NCI-H345 treated with DMSO at 0.1 percent for 48 hours (cell line): ENCODE results near the gene DNAJB13.
A peak's percentile ranks its signal among the peaks of the same experiment; 100 is the strongest.
"Not testable (repeated sequence)": the region's sequence is repeated elsewhere in the genome, so short reads cannot be mapped to it uniquely, and the experiment has no call there.

Source experiments
- DNase-seq: peaks from one replicate; lab custom pipeline; 2025; ENCODE audit not compliant: unreplicated experiment; lab: John Stamatoyannopoulos, UW

The DNAJB13 gene

DNA sequence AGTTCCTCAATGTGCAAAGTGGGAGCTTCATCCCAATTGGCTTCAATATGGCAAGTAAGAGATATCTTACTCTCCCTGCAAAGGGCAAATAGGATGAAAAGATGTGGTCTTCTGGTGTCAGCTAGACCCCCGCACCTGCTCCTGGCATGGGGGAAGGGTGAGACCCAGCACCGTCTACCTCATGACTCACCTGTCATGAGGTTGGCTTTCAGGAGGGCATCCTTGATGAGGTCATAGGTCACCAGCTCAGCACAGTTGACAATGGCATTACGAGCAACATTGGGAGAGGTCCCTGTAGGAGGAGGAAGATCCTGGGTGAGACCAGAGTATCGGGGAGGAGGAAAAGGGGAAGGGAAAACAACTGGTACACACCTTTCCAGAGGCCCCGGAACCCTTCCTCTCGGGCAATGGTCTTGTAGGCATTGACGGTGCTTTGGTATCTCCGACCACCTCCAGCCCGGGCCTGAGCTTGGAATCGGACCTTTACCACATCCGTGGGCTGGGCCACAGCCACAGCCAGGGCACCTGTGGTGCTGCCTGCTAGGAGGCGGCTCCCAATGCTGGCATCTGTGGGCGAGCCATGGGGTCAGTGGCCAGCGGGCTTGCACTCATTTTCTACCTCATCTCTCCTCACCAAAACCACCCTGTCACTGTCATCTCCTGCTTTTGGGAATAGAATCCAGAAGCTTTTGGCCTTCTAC, 25.8 kb downstream of the DNAJB13 start:
- DNase-seq, result no peak

DNA sequence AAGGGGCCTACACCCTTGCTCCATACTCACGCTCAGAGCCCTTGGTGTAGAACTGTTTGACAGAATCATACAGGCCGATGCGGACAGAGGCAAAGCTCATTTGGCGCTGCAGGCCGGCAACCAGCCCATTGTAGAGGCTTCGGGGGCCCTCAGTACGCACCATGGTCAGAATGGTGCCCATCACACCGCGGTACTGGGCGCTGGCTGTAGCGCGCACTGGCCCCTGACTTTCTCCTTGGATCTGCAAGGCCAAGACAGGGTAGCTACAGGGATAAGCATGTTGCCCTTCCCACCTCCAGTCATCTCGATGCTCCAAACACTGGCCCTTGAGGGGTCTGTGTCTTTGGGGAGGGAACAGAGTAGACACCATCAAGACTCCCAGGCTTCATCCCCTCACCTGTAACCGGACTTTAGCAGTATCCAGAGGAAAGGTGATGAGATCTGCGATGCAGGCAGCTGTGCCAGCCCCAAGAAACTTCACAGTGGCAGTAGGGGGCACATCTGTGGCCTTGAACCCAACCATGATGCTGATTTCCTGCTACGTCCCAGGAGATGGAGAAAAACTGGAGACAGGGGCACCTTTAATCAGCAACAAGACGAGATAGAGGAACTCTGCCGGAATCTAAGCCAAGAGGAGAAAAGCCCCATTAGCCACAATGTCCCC, 27.2 kb downstream of the DNAJB13 start:
- DNase-seq, result no peak

DNA sequence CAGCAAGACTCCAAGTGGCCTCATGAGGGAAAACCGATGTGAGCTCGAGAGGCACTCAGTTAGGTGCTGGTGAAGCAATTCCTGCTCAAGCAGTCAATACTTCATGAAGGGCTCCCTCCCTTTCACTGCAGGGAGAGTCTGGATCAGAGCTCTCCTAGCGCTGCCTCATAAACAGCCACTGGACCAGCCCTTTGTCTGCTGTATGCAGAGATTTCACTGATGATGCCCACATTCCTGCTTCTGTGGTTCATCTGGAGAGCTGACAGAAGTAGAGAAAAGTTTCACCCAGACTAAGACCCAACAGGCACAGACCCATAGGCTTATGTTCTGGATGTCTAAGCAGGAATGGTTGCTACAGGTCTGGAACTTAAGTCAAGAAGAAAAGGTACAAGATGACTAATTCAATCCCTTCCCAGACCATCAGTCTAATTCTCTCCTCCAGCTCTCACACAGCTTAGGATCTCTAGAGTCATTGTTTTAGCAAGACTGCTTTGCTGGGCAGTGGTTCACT, 27.8 kb downstream of the DNAJB13 start:
- DNase-seq, result no peak

DNA sequence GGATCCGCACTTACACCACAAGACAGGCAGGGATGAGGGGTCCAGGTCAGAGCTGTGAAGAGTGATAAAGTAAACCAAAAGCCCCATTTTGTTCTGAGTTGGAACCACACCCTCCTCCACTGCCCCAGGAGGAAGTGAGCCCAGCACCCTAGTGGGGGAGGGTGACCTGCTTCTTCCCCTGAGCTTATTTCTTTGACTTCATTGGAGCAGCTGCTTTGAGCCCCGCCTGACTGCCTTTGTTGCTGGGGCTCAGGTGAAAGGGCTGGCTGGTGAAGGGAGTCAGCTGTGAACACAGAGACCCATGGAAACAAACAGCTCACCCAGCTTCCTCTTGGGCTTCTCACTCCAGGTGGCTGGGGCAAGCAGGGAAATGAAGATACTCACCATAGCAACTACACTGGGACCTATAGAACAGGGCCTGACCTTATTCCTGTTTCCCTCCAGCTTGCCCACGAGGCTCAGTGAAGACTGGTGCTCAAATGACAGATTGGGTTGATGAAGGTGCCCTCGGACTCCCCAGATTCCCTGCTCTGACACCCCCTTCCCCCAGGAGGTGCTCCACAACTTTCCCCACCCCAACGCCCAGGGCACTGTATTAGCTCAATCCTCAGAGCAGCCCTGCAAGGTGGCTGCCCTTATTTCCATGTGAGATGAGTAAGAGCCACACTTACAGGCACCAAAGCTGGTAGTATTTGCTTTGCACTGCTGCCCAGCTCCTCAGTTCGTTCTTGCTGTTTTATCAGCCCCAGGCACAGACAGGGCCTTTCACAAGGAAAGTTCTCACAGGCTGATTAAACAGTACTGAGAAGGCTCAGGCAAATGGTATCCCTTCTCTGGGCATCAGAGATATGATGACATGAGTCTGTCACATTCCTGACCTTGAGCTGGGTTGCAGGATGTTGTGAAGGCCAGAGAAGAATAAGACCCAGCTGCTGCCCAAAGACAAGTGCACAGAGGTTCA, 29.5 kb downstream of the DNAJB13 start:
- peak; percentile 47 for DNase-seq

DNA sequence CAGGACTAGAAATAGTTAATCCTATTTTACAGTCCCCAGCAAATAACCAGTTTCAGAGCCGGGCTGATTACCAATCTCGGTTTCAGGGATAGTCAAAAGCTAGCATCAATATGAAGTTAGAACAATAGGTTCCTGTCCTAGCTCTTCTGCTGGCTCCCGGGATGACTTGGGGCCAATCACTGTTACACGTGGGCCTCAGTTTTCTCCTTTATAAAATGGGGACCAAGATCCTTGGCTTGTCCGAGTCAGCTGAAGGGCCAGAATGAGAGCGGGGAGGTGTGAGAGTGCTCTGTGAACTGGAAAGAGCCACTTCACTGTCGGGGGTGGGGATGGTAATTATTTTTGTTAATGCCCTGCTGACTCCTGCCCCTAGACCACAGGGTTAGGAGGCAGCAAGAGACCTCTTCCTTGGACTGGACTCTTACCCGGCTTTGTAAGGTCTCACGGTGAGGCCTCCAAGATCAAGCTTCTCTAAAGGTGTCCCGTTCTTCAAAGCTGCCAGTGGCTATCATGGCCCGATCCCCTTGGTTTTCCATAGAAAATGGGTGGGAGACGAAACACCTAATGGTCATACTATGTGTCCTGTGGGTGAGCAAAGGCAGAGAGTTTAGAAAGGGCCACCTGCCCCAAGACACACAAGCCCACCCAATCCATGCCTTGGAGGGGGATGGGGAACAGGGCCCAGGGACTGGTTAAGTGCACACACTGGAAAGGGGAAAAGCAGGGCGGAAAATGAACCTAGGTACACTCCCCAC, 30.4 kb downstream of the DNAJB13 start:
- no peak for DNase-seq

DNA sequence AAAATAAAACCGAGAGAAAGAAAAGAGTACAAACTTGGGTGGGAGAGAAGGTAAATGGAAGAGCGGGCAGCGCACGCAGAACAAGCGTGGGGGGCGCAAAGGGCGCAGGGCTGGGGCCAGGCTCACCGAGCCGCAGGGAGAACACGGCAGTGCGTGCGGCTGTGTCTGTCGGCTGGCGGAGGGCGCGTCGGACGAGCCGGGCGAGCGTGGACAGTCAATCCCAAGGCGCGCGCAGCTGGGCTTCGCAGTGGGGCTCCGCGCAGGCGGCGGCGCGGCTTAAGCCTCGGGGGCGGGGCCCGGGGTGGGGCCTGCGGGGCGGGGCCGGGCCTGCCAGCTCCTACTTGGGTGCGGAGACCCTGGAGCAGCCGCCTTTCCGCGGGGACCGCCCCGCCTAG, 31.8 kb downstream of the DNAJB13 start, which contains the start of gene UCP2:
Gene UCP2 (minus strand): TSS at position 249 of the 395 bp plus-strand sequence. CDS start 4,465 bp downstream, outside the sequence.
- peak; percentile 79 for DNase-seq

DNA sequence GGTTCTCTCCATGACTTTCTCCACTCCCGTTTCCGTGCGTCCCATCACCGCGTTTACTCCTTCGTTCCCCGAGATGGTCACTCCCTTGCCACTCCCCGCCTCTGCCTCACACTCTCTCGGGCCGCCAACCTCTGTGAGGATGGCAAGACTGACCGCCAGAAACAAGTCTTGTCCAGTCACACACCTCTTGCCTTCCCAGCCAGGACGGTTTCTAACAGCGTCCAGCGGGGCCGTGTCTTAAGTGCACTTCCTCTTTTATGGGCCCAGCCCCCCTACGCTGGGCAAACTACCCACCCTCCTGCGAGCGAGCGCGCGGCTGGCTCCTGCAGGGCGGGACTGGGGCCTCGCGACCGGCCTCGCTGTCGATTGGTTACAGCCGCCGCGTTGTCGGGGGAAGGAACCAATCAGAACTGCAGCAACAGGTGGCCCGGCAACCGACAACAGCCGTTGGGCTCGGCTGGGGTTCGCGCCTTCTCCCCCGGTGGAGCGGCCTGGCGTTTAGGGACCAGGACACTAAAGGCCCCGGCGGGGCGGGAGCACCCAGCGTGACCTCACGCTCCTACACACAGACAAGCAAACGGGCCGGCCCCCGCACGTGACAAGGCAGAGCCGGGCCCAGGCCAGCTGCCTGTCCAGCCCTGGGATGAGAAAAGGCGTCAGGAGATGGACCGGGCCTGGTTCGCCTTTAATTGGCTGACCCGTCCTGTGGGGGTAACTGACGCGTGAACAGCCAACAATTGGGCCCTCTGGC, 32.3 kb downstream of the DNAJB13 start:
- peak; percentile 91 for DNase-seq

DNA sequence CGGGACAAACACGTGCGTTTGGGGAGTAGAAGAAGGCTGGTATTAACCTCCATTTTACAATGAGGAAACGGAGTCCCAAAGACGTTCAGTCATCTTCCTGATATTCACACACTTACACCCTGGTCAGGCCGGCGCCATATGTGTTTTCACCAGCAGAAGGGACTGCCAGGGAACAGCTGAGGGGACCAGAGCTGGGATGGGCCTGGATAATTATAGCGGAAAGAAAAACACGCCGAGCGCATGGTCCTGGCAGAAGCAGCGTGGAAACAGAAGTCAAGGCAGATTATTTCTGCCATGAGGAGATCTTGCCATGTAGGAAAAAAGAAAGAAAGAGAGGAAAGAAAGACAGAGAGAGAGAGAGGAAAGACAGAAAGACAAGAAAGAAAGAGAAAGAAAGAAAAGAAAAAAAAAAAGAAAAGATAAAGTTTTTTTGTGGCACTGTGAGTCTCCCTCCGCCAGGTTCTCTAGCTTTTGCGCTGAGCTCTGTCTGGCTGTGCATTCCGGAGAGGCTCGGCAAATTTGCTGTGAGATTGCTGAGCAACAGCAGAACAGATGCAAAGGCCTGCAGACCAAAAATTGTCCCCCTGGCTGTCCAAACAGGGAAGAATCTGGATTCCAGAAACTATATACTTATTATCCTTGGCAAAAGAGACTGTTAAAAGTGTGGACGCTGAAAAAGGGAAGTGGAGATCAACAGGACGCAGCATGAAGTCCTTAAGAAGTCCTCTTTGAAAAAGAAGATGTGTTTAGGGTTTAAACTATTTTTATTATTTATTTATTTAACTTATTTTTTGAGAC, 33.1 kb downstream of the DNAJB13 start:
- DNase-seq, result no peak

DNA sequence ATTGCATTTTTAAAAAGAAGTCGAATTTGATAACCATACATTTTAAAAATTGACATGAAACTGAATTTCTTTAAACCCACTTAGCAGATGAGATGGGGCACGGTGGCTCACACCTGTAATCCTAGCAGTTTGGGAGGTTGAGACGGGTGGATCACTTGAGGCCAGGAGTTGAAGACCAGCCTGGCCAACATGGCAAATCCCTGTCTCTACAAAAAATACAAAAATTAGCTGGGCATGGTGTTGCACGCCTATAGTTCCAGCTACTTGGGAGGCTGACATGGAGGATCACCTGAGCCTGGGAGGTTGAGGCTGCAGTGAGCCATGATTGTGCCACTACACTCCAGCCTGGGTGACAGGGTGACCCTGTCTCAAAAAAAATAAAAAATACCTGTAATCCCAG, 34.8 kb downstream of the DNAJB13 start:
- not testable (repeated sequence) for DNase-seq

DNA sequence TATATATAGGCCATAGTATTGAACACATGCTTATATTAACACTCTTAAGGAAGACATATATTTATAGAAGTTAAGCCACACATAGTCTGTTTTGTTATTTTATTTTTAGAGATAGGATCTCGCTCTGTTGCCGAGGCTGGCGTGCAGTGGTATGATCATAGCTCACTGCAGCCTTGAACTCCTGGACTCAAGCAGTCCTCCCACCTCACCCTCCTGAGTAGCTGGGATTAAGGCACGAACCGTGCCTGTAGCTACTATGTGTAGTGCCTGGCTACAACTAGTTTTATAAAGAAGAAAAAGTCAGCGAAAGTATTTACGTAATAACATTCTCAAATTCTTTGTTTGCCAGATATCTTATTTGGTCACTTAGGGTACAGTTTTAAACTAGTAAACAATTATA, 37.4 kb downstream of the DNAJB13 start:
- no peak for DNase-seq

DNA sequence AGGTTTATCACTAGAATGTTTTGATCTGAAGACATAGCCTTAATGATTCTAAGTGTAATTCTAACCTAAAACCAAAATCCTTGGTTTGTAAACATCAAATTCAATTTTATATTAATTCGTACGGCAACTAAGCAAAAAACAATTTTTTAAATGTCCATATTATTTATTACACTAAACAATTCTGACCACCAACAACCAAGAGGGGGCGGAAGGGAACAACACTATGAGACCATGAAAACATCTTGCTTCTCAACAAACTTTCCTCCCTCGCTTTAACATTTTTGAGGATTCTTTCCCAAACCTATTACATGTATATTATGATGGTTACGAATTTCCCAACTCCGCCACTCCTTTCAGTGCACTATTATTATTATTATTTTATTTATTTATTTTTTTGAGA, 38.3 kb downstream of the DNAJB13 start:
- no peak for DNase-seq

DNA sequence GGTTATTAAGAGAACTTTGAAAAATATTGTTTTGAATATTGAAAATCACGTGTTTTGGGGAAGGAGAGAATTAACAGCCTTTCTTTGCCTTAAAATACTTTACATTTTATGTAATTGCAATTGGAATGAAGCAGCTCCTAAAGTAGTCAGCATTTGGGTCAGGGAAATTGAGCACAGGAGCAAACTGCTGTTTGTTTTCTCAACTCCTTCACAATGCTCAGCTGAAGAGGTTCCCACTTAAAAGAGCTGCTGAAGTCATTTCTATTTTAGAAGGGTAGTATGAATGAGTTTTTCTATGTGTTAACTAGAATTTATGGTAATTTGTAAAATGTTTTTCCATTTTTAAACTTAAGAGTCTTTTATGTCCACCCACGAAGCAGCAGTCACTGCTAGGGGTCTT, 39.9 kb downstream of the DNAJB13 start:
- DNase-seq, result peak; percentile 18

DNA sequence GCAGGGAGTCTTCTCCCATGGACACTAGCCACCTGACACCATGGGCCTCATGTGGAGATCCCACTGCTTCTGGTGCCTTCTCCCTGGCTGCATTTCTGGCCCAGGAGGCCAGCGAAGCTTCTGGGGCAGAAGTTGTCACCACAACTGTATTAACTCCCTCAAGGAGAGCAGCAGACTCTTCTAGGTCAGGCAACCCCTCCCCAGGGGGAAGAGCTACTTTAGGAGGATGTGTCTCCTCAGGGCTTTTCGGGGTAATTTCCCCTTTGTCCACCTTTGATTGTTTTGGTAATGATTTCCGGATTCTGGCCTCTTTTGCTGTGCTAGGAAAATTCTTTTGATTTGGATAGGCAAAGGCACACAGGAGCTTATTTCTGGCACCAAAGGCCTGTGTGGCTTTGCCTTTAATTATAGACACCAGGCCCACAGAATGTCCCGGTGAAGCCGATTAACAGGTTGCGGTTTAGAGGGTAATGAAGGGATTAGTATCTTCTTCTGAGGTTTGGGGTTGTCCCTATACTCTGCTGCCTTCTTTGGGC, 40.7 kb downstream of the DNAJB13 start:
- no peak for DNase-seq

DNA sequence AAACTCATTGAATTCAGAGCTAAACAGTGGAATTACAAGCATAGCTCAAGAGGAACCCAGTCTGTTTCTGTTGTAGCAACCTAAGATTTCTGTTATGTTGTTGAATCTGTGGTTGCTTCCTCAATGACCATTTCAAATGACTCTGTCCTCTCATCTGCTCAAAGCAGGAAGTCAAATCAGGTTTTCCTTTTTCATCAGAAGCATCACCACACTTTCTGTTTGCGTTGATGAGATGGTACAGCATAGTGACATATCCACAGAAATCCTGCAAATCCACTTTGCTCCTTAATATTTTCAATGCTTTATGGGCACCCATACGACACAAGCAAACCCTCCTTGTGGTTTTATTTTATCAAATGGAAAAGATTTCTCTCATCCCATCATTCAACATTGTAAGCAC, 44.4 kb downstream of the DNAJB13 start:
- no peak for DNase-seq

DNA sequence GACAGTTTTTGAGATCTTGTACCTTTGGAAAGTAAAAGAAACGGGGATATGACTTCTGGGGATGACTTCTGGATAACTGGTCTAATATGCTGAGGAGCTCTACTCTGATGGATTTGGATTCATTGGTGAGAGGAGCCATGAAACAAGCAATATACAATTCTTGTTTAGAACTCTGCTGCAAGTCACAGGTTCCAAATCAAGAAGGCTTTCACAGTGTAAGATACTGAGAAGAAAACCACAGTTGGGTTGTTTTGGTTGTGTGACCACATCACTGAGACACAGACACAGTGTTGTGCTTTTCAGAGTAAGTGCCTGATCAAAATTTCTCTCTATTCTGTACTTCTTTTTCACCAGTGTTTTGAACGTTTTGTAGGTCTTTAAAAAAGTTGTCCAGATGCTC, 44.9 kb downstream of the DNAJB13 start:
- no peak for DNase-seq

DNA sequence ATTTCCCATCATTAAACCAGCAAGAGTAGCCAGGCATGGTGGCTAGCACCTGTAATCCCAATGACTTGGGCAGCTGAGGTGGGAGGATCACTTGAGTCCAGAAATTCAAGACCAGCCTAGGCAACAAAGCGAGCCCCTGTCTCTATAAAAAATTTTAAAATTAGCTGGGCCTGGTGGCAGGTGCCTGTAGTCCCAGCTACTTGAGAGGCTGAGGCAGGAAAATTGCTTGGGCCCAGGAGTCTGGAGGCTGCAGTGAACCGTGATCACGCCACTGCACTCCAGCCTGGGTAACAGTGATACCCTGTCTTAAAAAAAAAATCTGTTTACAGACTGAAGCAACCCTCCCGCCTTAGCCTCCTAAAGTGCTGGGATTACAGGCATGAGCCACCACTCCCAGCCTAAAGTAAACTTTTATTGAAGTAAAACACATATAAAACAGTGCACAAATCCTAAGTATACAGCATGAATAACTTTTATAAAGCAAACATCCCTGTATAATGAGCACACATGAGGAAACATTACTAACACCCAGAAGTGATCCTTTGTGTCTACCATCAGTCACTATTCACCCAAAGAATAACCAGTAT, 45.4 kb downstream of the DNAJB13 start:
- DNase-seq, result no peak

DNA sequence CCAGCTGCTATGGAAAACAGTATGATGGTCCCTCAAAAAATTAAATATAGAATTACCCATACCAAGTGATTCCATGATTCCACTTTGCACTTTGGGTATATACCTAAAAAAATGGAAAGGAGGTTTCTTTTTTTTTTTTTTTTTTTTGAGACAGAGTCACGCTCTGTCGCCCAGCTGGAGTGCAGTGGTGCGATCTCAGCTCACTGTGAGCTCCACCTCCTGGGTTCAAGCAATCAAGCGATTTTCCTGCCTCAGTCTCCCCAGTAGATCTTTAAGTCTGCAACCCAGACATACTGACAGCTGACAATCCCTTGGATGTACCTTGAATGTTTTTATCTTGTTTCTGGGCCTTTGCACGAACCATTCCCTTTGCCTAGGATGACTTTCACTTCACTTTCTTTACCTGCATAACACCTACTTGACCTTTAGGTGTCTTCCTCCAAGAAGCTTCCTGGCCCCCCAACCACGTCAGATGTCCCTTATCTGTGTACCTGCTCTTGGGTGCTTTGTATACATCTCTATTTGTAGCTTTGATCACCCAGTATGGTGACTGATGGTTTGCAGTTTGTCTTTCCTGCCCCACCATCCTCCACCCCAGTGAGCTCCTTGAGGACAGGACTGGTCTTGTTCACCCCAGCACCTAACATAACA, 46.4 kb downstream of the DNAJB13 start:
- DNase-seq, result no peak
